Liver (tissue), 9 donors: Measurements from ENCODE around the gene CTBP1. TPM values are rescaled to one million over a fixed set of nuclear protein-coding genes. Genes with fewer than 3 reads are reported as not detected.

ENCODE experiments used
- DNase-seq: peaks from one replicate; pipeline ENCODE4 v3.0.0-alpha.2; 2017; ENCODE audit warnings: low spot score
- H3K27ac ChIP-seq, 2 donors: one replicate each; pipeline ENCODE4 v1.7.0; 2013; ENCODE audit warnings: inconsistent platforms in 2 of 2, low read length in 2 of 2, control low read depth in 1 of 2, low read depth in 1 of 2, mild to moderate bottlenecking in 1 of 2
- H3K27me3 ChIP-seq, 4 donors: one replicate each; pipeline versions ENCODE4 v1.6.1 to v1.7.0; 2013; ENCODE audit warnings: low read length in 3 of 4, inconsistent platforms in 1 of 4, mild to moderate bottlenecking in 1 of 4, moderate library complexity in 1 of 4; ENCODE audit not compliant: control insufficient read depth in 4 of 4, insufficient read depth in 4 of 4
- H3K36me3 ChIP-seq, 4 donors: one replicate each; pipeline versions ENCODE4 v1.6.1 to v1.7.0; 2013; ENCODE audit warnings: low read length in 3 of 4, mild to moderate bottlenecking in 3 of 4, low read depth in 1 of 4, moderate library complexity in 1 of 4; ENCODE audit not compliant: control insufficient read depth in 4 of 4, insufficient read depth in 3 of 4
- H3K4me1 ChIP-seq, 4 donors: one replicate each; pipeline versions ENCODE4 v1.6.1 to v1.7.0; 2013; ENCODE audit warnings: low read length in 3 of 4, mild to moderate bottlenecking in 3 of 4, moderate library complexity in 1 of 4; ENCODE audit not compliant: control insufficient read depth in 4 of 4, insufficient read depth in 4 of 4
- H3K4me3 ChIP-seq, 3 donors: one replicate each; pipeline versions ENCODE4 v1.6.1 to v1.7.0; 2013; ENCODE audit warnings: low read length in 3 of 3, control low read depth in 1 of 3, low read depth in 1 of 3, mild to moderate bottlenecking in 1 of 3
- H3K9ac ChIP-seq, 2 donors: one replicate each; pipeline ENCODE4 v1.7.0; 2013; ENCODE audit warnings: low read length in 2 of 2, mild to moderate bottlenecking in 2 of 2, moderate library complexity in 2 of 2, control low read depth in 1 of 2, low read depth in 1 of 2
- H3K9me3 ChIP-seq, 4 donors: one replicate each; pipeline versions ENCODE4 v1.6.1 to v1.7.0; 2013; ENCODE audit warnings: low read length in 3 of 4; ENCODE audit not compliant: control insufficient read depth in 4 of 4
- ATF3 ChIP-seq: IDR thresholded peaks from 2 replicates; pipeline ENCODE4 v1.6.1; 2016; ENCODE audit warnings: antibody characterized with exemption
- CTCF ChIP-seq: fragments of 150-350 bp; IDR thresholded peaks from 2 replicates; pipeline ENCODE4 v1.5.1; 2017; ENCODE audit warnings: improper control_type of control experiment, low read depth, low read length; ENCODE audit not compliant: missing input control
- EGR1 ChIP-seq, 2 donors: IDR thresholded peaks; 2 replicates each; pipeline ENCODE4 v1.6.1; 2016 to 2018; ENCODE audit warnings: antibody characterized with exemption in 2 of 2, low read depth in 2 of 2
- FOXA2 ChIP-seq: IDR thresholded peaks from 2 replicates; pipeline ENCODE4 v1.6.1; 2016; ENCODE audit warnings: antibody characterized with exemption
- GABPA ChIP-seq, 2 donors: IDR thresholded peaks in 1 of 2; conservative IDR thresholded peaks in 1 of 2; 2 replicates each; pipeline ENCODE4 v1.6.1; 2016; ENCODE audit warnings: antibody characterized with exemption in 2 of 2, mild to moderate bottlenecking in 1 of 2, moderate library complexity in 1 of 2
- HNF4A ChIP-seq, 2 donors: conservative IDR thresholded peaks; 2 replicates each; pipeline ENCODE4 v1.6.1; 2016; ENCODE audit warnings: antibody characterized with exemption in 2 of 2, mild to moderate bottlenecking in 2 of 2
- JUND ChIP-seq, 2 donors: IDR thresholded peaks; 2 replicates each; pipeline ENCODE4 v1.6.1; 2016; ENCODE audit warnings: antibody characterized with exemption in 2 of 2
- NR2F2 ChIP-seq: IDR thresholded peaks from 2 replicates; pipeline ENCODE4 v1.6.1; 2016; ENCODE audit warnings: antibody characterized with exemption
- RAD21 ChIP-seq, 2 donors: IDR thresholded peaks; 2 replicates each; pipeline ENCODE4 v1.6.1; 2016; ENCODE audit warnings: antibody characterized with exemption in 2 of 2, mild to moderate bottlenecking in 2 of 2
- REST ChIP-seq: IDR thresholded peaks from 2 replicates; pipeline ENCODE4 v1.6.1; 2016; ENCODE audit warnings: antibody characterized with exemption, mild to moderate bottlenecking
- RXRA ChIP-seq, 2 donors: IDR thresholded peaks; 2 replicates each; pipeline ENCODE4 v1.6.1; 2017 to 2018; ENCODE audit warnings: antibody characterized with exemption in 2 of 2, mild to moderate bottlenecking in 1 of 2
- SP1 ChIP-seq: IDR thresholded peaks from 2 replicates; pipeline ENCODE4 v1.6.1; 2018; ENCODE audit warnings: antibody characterized with exemption, mild to moderate bottlenecking
- TAF1 ChIP-seq: conservative IDR thresholded peaks from 2 replicates; pipeline ENCODE4 v1.6.1; 2016; ENCODE audit warnings: antibody characterized with exemption, mild to moderate bottlenecking
- YY1 ChIP-seq: IDR thresholded peaks from 2 replicates; pipeline ENCODE4 v1.6.1; 2016; ENCODE audit warnings: antibody characterized with exemption, mild to moderate bottlenecking
- ZBTB33 ChIP-seq: IDR thresholded peaks from 2 replicates; pipeline ENCODE4 v1.6.1; 2016; ENCODE audit warnings: antibody characterized with exemption
- WGBS: extraction: QIAGEN DNeasy Blood & Tissue Kit; methylation state at CpG from one replicate; pipeline ENCODE4 v1.1.7; 2013; 5-methylcytosine and 5-hydroxymethylcytosine counted together
- polyA plus RNA-seq, 2 donors: library from polyadenylated mRNA; stranded (reverse) in 1 of 2; unstranded in 1 of 2; fragments of 200-250 nt in 1 of 2; fragments of >200 nt in 1 of 2; fragmentation: Nextera tagmentation in 1 of 2; extraction: Ambion mirVana in 1 of 2; gene quantifications; one replicate each; pipeline versions ENCODE4 v1.2.1 to v1.2.3, GENCODE V29; 2013 to 2015
- total RNA-seq, 2 donors: library from RNA; depleted of rRNA; stranded (reverse); fragments of >200 nt; gene quantifications; one replicate each; pipeline ENCODE4 v1.2.3, GENCODE V29; 2014
- donor health status: healthy.
- donor health status: healthy.
- donor health status: healthy.
- donor health status: healthy.
- donor health status: healthy.

Gene CTBP1
- total and polyA plus RNA-seq, 4 donors: 27.5 to 156 (median 79.5) TPM

GRCh38 chr4:1261107-1261928, 12.4 kb upstream of the CTBP1 start:
- H3K9me3 ChIP-seq: no peaks in the 10 kb centered on the region
- H3K27me3 ChIP-seq: no peaks in the 10 kb centered on the region
- no peak overlapping the region for H3K4me3 ChIP-seq
- no peak overlapping the region for H3K9ac ChIP-seq
- WGBS: 93% methylated on average over 21 of the region's 21 CpGs
- no peaks in the 10 kb centered on the region for H3K4me1 ChIP-seq
- no peak overlapping the region for H3K27ac ChIP-seq
- no peaks in the 10 kb centered on the region for H3K36me3 ChIP-seq
- TF ChIP-seq FOXA2 (no peak), YY1 (no peak), TAF1 (no peak), REST (no peak), EGR1 (IDR thresholded peaks at IDR 0.05; ENCODE audit: low read depth in 2 of 2) (no peak), GABPA (IDR thresholded peaks at IDR 0.05 in 1 of 2, conservative IDR thresholded peaks at IDR 0.05 in 1 of 2) (no peak), ATF3 (no peak), CTCF (no peak)
- DNase-seq: no peak

GRCh38 chr4:1260418-1261106, 11.6 kb upstream of the CTBP1 start:
- Histone ChIP-seq H3K27me3 (no peaks in the 10 kb centered on the region), H3K27ac (no peak overlapping the region), H3K36me3 (no peaks in the 10 kb centered on the region), H3K9ac (no peak overlapping the region), H3K9me3 (no peaks in the 10 kb centered on the region), H3K4me3 (no peak overlapping the region), H3K4me1 (no peaks in the 10 kb centered on the region)
- no peak for DNase-seq
- TF ChIP-seq CTCF (no peak), RAD21 (IDR thresholded peaks at IDR 0.05) (no peak), SP1 (no peak), GABPA (IDR thresholded peaks at IDR 0.05 in 1 of 2, conservative IDR thresholded peaks at IDR 0.05 in 1 of 2) (no peak), REST (no peak), ATF3 (no peak), RXRA (IDR thresholded peaks at IDR 0.05) (no peak), NR2F2 (no peak), JUND (IDR thresholded peaks at IDR 0.05) (no peak), ZBTB33 (no peak), HNF4A (conservative IDR thresholded peaks at IDR 0.05) (no peak), TAF1 (no peak)
- WGBS: 95% methylated on average over 24 of the region's 24 CpGs
